ENCODE results near the gene CFAP46.

GRCh38 chr10:132813001-132813401 lies 129.4 kb downstream of the CFAP46 start:
- no peak for TF ChIP-seq SP1 (IDR thresholded peaks at IDR 0.05)
- no peak for TF ChIP-seq ARNT (IDR thresholded peaks at IDR 0.05)
- no peak for TF ChIP-seq BHLHE40 (IDR thresholded peaks at IDR 0.05; ENCODE audit: borderline replicate concordance)
- TF ChIP-seq FOXM1 (IDR thresholded peaks at IDR 0.05; ENCODE audit: borderline replicate concordance), result no peak
- TF ChIP-seq PKNOX1 (IDR thresholded peaks at IDR 0.05), result no peak
